ENCODE results near the gene GNA12. TPM values are rescaled to one million over a fixed set of nuclear protein-coding genes. Genes with fewer than 3 reads are reported as not detected.

The GNA12 gene
- total RNA-seq, 1 donor from 2014 or later = 47.2 TPM

- H3K27me3 ChIP-seq = no peaks in the 10 kb centered on the region
- no peak overlapping the region for H3K4me3 ChIP-seq
- ATAC-seq (no peak), DNase-seq (no peak)
- no peaks in the 10 kb centered on the region for H3K36me3 ChIP-seq
- intact Hi-C loops (cut with DNase I) = no loop called here
- H3K27ac ChIP-seq = no peak overlapping the region
- TF ChIP-seq CTCF (IDR thresholded peaks at IDR 0.05) = no peak
- H3K4me1 ChIP-seq = peaks cover 9% of the 10 kb centered on the region
- no peaks in the 10 kb centered on the region for H3K9me3 ChIP-seq
These were observed 29.0 kb upstream of the GNA12 start for GRCh38 chr7:2873146-2873545.

- no peaks in the 10 kb centered on the region for H3K9me3 ChIP-seq
- H3K36me3 ChIP-seq = no peaks in the 10 kb centered on the region
- TF ChIP-seq CTCF (IDR thresholded peaks at IDR 0.05) = no peak
- H3K4me1 ChIP-seq = peaks cover 9% of the 10 kb centered on the region
- intact Hi-C loops (cut with DNase I) = no loop called here
- H3K27me3 ChIP-seq = no peaks in the 10 kb centered on the region
- H3K27ac ChIP-seq = no peak overlapping the region
- ATAC-seq = no peak
- DNase-seq = no peak
- no peak overlapping the region for H3K4me3 ChIP-seq
These were observed 28.3 kb upstream of the GNA12 start for GRCh38 chr7:2872296-2872874.

- Histone ChIP-seq H3K27me3 (no peaks in the 10 kb centered on the region), H3K36me3 (no peaks in the 10 kb centered on the region), H3K27ac (no peak overlapping the region), H3K4me1 (peaks cover 9% of the 10 kb centered on the region), H3K9me3 (no peaks in the 10 kb centered on the region), H3K4me3 (no peak overlapping the region)
- ATAC-seq (peak; percentile 89), DNase-seq (peak; percentile 78)
- TF ChIP-seq CTCF (IDR thresholded peaks at IDR 0.05) = no peak
- intact Hi-C loops (cut with DNase I) = no loop called here
These were observed 26.4 kb upstream of the GNA12 start for GRCh38 chr7:2870471-2870931.

GRCh38 chr7:2869981-2870380, 25.9 kb upstream of the GNA12 start:
- intact Hi-C loops (cut with DNase I) = no loop called here
- H3K27ac ChIP-seq = no peak overlapping the region

GRCh38 chr7:2866601-2867000, 22.5 kb upstream of the GNA12 start:
- Histone ChIP-seq H3K36me3 (no peaks in the 10 kb centered on the region), H3K27me3 (no peaks in the 10 kb centered on the region), H3K4me1 (peaks cover 35% of the 10 kb centered on the region), H3K4me3 (no peak overlapping the region), H3K9me3 (no peaks in the 10 kb centered on the region), H3K27ac (no peak overlapping the region)
- intact Hi-C loops (cut with DNase I) = no loop called here
- no peak for ATAC-seq
- TF ChIP-seq CTCF (IDR thresholded peaks at IDR 0.05) = no peak
- no peak for DNase-seq

More at GRCh38 chr7:2869981-2870380, 25.9 kb upstream of the GNA12 start:
- Histone ChIP-seq H3K27me3 (no peaks in the 10 kb centered on the region), H3K4me3 (no peak overlapping the region), H3K36me3 (no peaks in the 10 kb centered on the region), H3K4me1 (peaks cover 9% of the 10 kb centered on the region), H3K9me3 (no peaks in the 10 kb centered on the region)
- DNase-seq (no peak), ATAC-seq (no peak)
- no peak for TF ChIP-seq CTCF (IDR thresholded peaks at IDR 0.05)

Data from upper lobe of right lung (tissue), 1 donor.